ENCODE data around the gene DDI1. TPM values are rescaled to one million over a fixed set of nuclear protein-coding genes. Genes with fewer than 3 reads are reported as not detected.

DDI1 gene
- total RNA-seq, 2 donors from 2014 or later: not detected

DNA sequence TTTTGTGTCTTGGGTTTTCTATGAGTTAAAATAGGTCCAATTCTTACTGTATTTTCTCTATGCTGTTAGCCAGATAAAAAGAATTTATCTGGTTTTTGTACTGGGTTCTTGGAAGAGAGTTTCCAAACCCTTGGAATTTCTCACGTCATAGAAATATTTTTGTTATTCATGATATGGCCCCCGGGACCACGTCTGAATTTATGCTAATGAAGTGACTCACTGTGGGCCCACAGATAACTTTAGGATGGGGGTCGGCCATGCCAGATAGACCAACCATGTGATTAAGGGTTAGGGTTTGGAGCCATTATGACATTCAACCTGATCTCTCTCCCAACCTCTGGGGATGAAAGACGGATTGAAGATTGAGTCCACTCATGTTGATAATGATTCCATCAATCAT lies 35.6 kb upstream of the DDI1 start:
- Histone ChIP-seq H3K9ac (ENCODE audit: extremely low read depth, low read length, poor library complexity, severe bottlenecking) (no peak overlapping the region), H3K27ac (ENCODE audit: low read depth, low read length) (no peak overlapping the region), H3K9me3 (ENCODE audit: control insufficient read depth, low read length) (no peaks in the 10 kb centered on the region), H3K4me1 (ENCODE audit: control insufficient read depth, insufficient read depth, low read length) (no peaks in the 10 kb centered on the region), H3K36me3 (ENCODE audit: control insufficient read depth, insufficient read depth, low read length) (no peaks in the 10 kb centered on the region), H3K4me3 (ENCODE audit: low read length) (no peak overlapping the region), H3K27me3 (ENCODE audit: control insufficient read depth, insufficient read depth, low read length, poor library complexity, severe bottlenecking) (no peaks in the 10 kb centered on the region)
- no peaks in the 10 kb centered on the region for H3K36me3 Mint-ChIP-seq (ENCODE audit: low read depth)
- no peaks in the 10 kb centered on the region for H3K27me3 Mint-ChIP-seq (ENCODE audit: insufficient read depth)
- no peak overlapping the region for H3K4me3 Mint-ChIP-seq
- WGBS, 2 experiments (ENCODE audit: insufficient coverage in 1 of 2, insufficient read length in 1 of 2): 71 to 77% methylated on average over 4 to 5 of the region's 5 CpGs
- no peak for DNase-seq
- H3K27ac Mint-ChIP-seq: no peak overlapping the region
- no peaks in the 10 kb centered on the region for H3K9me3 Mint-ChIP-seq
- no peaks in the 10 kb centered on the region for H3K4me1 Mint-ChIP-seq
- TF ChIP-seq, protein P1, sequence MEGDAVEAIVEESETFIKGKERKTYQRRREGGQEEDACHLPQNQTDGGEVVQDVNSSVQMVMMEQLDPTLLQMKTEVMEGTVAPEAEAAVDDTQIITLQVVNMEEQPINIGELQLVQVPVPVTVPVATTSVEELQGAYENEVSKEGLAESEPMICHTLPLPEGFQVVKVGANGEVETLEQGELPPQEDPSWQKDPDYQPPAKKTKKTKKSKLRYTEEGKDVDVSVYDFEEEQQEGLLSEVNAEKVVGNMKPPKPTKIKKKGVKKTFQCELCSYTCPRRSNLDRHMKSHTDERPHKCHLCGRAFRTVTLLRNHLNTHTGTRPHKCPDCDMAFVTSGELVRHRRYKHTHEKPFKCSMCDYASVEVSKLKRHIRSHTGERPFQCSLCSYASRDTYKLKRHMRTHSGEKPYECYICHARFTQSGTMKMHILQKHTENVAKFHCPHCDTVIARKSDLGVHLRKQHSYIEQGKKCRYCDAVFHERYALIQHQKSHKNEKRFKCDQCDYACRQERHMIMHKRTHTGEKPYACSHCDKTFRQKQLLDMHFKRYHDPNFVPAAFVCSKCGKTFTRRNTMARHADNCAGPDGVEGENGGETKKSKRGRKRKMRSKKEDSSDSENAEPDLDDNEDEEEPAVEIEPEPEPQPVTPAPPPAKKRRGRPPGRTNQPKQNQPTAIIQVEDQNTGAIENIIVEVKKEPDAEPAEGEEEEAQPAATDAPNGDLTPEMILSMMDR (conservative IDR thresholded peaks at IDR 0.05): no peak

DNA sequence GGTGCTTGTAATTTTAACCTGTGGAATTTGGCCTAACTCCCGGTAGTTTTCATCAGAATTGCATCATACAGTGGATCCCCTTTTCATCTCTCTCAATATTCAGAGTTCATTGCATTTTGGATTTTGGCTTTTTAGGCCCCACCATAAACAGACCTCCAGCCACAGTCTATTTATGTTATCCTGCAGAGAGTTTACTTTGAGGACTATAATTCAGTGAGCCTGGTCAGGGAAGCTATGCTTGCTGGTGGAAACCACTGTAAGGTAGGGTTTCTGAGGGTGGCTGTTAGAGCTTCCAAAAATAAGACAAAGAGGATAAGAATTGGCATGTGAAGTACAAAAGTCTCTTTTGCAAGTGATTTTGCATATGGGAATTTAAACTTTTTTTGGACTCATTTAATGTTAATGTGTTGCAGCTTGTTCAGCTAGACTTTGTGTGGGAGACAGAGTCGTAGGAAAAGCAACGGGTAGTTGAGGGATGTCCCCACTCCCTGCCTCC lies 34.8 kb upstream of the DDI1 start:
- Histone ChIP-seq H3K9me3 (ENCODE audit: control insufficient read depth, low read length) (no peaks in the 10 kb centered on the region), H3K27ac (ENCODE audit: low read depth, low read length) (no peak overlapping the region), H3K36me3 (ENCODE audit: control insufficient read depth, insufficient read depth, low read length) (no peaks in the 10 kb centered on the region), H3K4me3 (ENCODE audit: low read length) (no peak overlapping the region), H3K4me1 (ENCODE audit: control insufficient read depth, insufficient read depth, low read length) (no peaks in the 10 kb centered on the region), H3K27me3 (ENCODE audit: control insufficient read depth, insufficient read depth, low read length, poor library complexity, severe bottlenecking) (no peaks in the 10 kb centered on the region), H3K9ac (ENCODE audit: extremely low read depth, low read length, poor library complexity, severe bottlenecking) (no peak overlapping the region)
- Mint-ChIP-seq H3K4me1 (no peaks in the 10 kb centered on the region), H3K4me3 (no peak overlapping the region), H3K27ac (no peak overlapping the region), H3K27me3 (ENCODE audit: insufficient read depth) (no peaks in the 10 kb centered on the region), H3K9me3 (no peaks in the 10 kb centered on the region), H3K36me3 (ENCODE audit: low read depth) (no peaks in the 10 kb centered on the region)
- no peak for DNase-seq
- WGBS, 2 experiments (ENCODE audit: insufficient coverage in 1 of 2, insufficient read length in 1 of 2): 90 to 94% methylated on average over 2 to 3 of the region's 3 CpGs
- TF ChIP-seq, protein P1 (conservative IDR thresholded peaks at IDR 0.05): no peak

DNA sequence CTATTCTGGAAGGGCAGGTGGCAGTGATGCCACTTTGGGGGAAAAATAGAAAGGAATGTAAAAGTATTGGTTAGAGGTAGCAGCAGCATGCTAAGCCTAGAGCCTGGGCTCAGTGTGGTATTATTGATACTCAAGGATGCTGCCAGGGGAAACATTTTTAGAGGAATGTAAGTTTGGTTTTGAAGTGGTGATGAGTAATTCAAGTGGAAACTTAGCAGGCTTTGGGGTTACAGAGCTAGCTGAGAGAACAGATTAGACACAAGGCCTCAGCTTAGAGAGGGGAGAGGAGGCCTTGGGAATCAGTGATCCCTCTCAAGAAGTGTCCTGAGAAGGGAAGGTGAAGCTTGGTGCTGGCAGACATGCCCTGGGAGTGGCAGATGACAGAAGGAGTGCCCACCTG lies 32.9 kb upstream of the DDI1 start:
- no peaks in the 10 kb centered on the region for H3K36me3 ChIP-seq (ENCODE audit: control insufficient read depth, insufficient read depth, low read length)

More for the DNA sequence above, 32.9 kb upstream of the DDI1 start:
- Mint-ChIP-seq H3K9me3 (no peaks in the 10 kb centered on the region), H3K4me3 (no peak overlapping the region), H3K27ac (no peak overlapping the region), H3K4me1 (no peaks in the 10 kb centered on the region), H3K36me3 (ENCODE audit: low read depth) (no peaks in the 10 kb centered on the region), H3K27me3 (ENCODE audit: insufficient read depth) (no peaks in the 10 kb centered on the region)
- DNase-seq: no peak
- H3K9me3 ChIP-seq (ENCODE audit: control insufficient read depth, low read length): no peaks in the 10 kb centered on the region
- TF ChIP-seq, protein P1 (conservative IDR thresholded peaks at IDR 0.05): no peak
- no peaks in the 10 kb centered on the region for H3K27me3 ChIP-seq (ENCODE audit: control insufficient read depth, insufficient read depth, low read length, poor library complexity, severe bottlenecking)
- H3K4me1 ChIP-seq (ENCODE audit: control insufficient read depth, insufficient read depth, low read length): no peaks in the 10 kb centered on the region
- H3K9ac ChIP-seq (ENCODE audit: extremely low read depth, low read length, poor library complexity, severe bottlenecking): no peak overlapping the region
- no peak overlapping the region for H3K27ac ChIP-seq (ENCODE audit: low read depth, low read length)
- H3K4me3 ChIP-seq (ENCODE audit: low read length): no peak overlapping the region
